AG04449 (cell line): ENCODE data around the gene CAPSL.

ENCODE experiments used
- CTCF ChIA-PET: fragments of 350-600 bp; formaldehyde crosslinking; extraction: SDS; loops from one replicate; lab custom pipeline; 2021; ENCODE audit warnings: antibody characterized with exemption; lab: Yijun Ruan, JAX
- POLR2A ChIA-PET: fragments of 400-600, 350-600 bp; formaldehyde crosslinking; extraction: SDS; loops from one replicate; lab custom pipeline; 2020; ENCODE audit warnings: antibody characterized with exemption, inconsistent platforms; lab: Yijun Ruan, JAX
- DNase-seq: peaks from one replicate; pipeline ENCODE4 v3.0.0-alpha.2; 2010; ENCODE audit warnings: low read depth, low spot score
- H3K4me3 ChIP-seq: 2 replicates; pipeline ENCODE4 v1.5.1; 2011; ENCODE audit warnings: low read depth, mild to moderate bottlenecking, control low read depth, low read length
- TF ChIP-seq, protein P1 (sequence below): IDR thresholded peaks from one replicate; pipeline ENCODE4 v1.5.1; 2011; ENCODE audit warnings: mild to moderate bottlenecking, moderate library complexity, low read length, control low read depth, inconsistent platforms; ENCODE audit not compliant: insufficient read depth; ENCODE audit errors: missing control alignments

The CAPSL gene

DNA sequence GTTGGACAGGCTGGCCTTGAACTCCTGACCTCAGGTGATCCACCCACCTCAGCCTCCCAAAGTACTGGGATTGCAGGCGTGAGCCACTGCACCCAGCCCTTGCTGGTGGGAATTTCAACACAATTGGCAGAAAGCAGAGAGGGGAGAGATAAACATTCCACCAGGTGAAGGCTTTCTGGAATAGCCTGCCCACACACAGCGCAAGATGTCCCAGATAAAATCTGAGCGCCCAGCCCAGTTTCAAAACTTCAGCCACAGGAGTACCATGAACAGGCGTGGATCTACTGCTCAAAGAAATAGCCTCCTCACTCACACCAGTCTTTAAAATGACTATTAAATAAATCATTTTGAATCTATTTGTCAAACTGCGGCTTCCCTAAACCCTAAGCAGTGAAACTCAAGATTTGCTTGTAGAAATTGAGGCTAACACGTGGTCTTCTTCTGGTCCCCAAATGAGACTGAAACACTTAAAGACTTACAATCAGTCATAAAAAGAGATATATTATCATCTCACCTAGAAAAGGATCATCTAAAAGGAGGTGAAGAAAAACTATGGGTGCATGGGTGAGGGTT is 34.7 kb downstream of the CAPSL start:
- H3K4me3 ChIP-seq, result no peak overlapping the region
- TF ChIP-seq, protein P1, sequence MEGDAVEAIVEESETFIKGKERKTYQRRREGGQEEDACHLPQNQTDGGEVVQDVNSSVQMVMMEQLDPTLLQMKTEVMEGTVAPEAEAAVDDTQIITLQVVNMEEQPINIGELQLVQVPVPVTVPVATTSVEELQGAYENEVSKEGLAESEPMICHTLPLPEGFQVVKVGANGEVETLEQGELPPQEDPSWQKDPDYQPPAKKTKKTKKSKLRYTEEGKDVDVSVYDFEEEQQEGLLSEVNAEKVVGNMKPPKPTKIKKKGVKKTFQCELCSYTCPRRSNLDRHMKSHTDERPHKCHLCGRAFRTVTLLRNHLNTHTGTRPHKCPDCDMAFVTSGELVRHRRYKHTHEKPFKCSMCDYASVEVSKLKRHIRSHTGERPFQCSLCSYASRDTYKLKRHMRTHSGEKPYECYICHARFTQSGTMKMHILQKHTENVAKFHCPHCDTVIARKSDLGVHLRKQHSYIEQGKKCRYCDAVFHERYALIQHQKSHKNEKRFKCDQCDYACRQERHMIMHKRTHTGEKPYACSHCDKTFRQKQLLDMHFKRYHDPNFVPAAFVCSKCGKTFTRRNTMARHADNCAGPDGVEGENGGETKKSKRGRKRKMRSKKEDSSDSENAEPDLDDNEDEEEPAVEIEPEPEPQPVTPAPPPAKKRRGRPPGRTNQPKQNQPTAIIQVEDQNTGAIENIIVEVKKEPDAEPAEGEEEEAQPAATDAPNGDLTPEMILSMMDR, result no peak
- CTCF ChIA-PET, result interaction anchor here (1.4 kb wide), 1 partner anchor 8 kb away, joined by 4 read pairs; no protein-coding TSS in a partner anchor
- POLR2A ChIA-PET, result no interaction called here
- no peak for DNase-seq

DNA sequence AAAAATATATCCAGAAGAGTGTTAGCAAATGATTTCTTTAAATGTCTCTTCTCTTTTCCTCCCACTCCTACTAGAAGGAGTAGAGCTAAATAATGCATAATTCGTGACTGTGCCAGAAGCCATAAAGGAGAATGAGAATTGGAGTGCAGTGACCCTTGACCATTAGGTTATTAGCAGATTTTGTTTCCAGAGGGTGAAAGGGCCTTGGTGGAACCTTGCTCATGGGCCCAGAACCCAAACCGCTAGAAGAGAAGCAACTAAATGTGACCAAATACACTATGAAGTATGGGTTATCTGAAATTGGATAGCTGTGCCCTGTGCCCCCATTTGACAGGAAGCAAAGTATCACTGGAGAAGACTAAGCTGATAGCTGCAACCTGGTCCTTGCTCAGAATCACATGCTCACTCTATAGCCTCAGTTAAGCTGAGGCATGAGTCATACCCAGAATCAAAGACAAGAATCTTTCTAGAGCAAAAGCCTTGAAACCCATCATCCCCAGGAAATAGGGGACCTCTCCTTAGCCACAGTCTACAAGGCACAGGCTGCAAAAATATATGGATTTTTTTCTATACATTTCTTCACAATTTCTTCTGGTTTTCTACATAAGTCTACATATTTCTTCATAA is 36.3 kb downstream of the CAPSL start:
- no peak overlapping the region for H3K4me3 ChIP-seq
- no peak for DNase-seq
- ChIA-PET CTCF (interaction anchor here (0.8 to 1.3 kb wide), 3 partner anchors 24 to 284 kb away, joined by 3 to 4 read pairs (median 4); no protein-coding TSS in a partner anchor), POLR2A (no interaction called here)
- TF ChIP-seq, protein P1, result no peak

DNA sequence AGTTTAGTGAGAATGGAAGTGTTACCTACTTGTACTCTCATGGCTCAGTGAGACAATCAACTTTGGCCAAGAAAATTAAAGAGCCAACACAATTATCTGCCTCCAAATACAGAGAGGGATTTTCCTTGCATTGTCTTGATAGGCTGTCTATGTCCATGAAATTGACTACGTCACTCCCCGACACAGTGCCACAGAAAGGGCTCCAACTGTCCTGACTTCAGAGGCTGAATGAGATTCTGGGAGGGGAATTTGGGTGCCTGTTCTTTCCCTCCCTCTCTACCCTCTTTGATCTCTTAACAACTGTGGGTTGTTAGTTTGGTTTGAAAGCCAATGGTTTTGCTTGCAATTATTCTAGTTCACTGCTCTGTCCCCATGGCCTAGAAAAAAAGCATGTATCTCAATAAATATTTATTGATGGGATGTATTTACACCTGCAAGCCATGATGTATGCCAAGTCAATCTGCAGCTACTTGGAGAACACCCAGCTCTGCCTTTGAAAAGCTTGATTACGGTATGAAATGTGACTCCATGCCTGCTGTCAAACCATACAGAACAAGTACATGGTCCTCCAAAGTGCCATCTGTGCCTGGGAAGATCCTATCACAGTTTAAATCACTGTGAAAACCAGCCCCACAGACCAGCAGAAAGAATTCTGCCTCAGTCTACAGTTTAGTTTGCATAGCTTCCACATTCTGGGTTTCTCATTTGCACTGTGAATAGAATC is 37.3 kb downstream of the CAPSL start:
- POLR2A ChIA-PET, result no interaction called here
- TF ChIP-seq, protein P1, result no peak
- CTCF ChIA-PET, result interaction anchor here (0.8 to 1.3 kb wide), 3 partner anchors 25 to 283 kb away, joined by 3 to 4 read pairs (median 4); no protein-coding TSS in a partner anchor
- no peak overlapping the region for H3K4me3 ChIP-seq
- no peak for DNase-seq

DNA sequence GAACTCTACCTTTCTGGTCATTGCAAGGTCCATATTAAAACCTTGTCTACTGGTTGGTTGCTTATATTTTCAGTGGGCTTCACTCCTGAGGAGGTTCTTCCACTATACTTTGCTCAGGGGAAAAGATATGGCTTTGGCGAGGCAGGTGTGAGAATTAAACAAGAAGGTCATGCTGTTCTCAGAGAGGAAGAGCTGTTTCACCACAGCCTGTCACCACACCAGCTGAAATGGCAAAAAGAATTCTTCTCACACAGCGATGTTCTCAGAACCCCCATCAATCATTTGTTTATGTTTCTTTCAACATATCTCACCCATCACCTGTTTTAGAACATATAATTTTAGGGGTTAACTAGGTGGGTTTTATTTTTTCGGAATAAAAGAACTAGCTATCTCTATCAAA is 38.6 kb downstream of the CAPSL start:
- DNase-seq, result no peak
- CTCF ChIA-PET, result no interaction called here
- TF ChIP-seq, protein P1, result no peak
- H3K4me3 ChIP-seq, result no peak overlapping the region
- POLR2A ChIA-PET, result no interaction called here

DNA sequence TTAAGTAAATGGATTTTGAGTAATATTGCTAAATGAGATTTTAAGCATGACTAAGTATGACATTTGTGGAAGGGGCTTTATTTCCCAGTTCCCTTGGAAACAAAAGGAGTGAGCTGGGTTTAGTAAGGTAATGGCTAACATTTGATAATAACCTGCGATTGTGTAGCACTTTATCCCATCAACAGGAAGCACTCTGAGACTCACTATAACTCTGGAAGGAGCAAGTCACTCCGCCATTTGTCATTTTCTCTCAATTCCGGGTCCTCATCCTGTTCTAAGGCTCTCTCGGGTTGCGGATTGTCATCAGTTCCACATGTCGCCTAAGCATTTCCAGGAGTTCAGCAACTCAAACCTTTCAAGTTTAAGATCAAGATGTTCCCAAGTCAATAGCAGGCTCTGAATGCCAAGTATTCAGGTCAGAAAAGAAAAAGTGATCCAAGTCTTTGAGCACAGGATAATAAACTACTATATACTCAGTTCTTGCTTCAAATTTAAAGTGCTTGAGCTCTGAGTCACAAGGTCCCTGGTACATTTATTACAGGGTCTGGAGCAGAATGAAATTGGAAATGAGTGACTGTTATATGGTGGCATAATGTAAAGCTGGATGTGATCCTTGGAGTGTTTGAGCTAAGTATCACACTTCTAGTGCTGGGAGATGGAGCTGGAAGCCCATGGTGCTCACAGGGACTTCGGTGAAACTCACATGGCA is 39.3 kb downstream of the CAPSL start:
- ChIA-PET POLR2A (no interaction called here), CTCF (interaction anchor here (1.5 kb wide), 1 partner anchor 27 kb away, joined by 5 read pairs; no protein-coding TSS in a partner anchor)
- no peak overlapping the region for H3K4me3 ChIP-seq
- DNase-seq, result no peak
- TF ChIP-seq, protein P1, result no peak
